Transverse colon (tissue), 4 donors: ENCODE results near the gene FGGY. TPM values are rescaled to one million over a fixed set of nuclear protein-coding genes. Genes with fewer than 3 reads are reported as not detected.

Experiments
- DNase-seq: peaks from one replicate; pipeline ENCODE4 v3.0.0-alpha.2; 2019
- H3K27ac ChIP-seq, 4 donors: fragments of 200-600 bp; sonication (generic); 2 replicates each; pipeline ENCODE4 v1.5.1; 2016 to 2018; ENCODE audit warnings: inconsistent platforms in 4 of 4
- H3K27me3 ChIP-seq: fragments of 200-600 bp; sonication (generic); 2 replicates; pipeline ENCODE4 v1.5.1; 2017; ENCODE audit warnings: inconsistent platforms
- H3K36me3 ChIP-seq, 4 donors: fragments of 200-600 bp; sonication (generic); 2 replicates each; pipeline ENCODE4 v1.5.1; 2017 to 2019; ENCODE audit warnings: inconsistent platforms in 4 of 4
- H3K4me1 ChIP-seq, 4 donors: fragments of 200-600 bp; sonication (generic); 2 replicates each; pipeline ENCODE4 v1.5.1; 2017 to 2020; ENCODE audit warnings: inconsistent platforms in 4 of 4
- H3K4me3 ChIP-seq, 4 donors: fragments of 200-600 bp; sonication (generic); 1 replicate in 1 of 4; 2 replicates in 3 of 4; pipeline versions ENCODE4 v1.5.1 to v1.6.1; 2017 to 2019; ENCODE audit warnings: inconsistent platforms in 4 of 4
- H3K9me3 ChIP-seq, 2 donors: fragments of 200-600 bp; sonication (generic); 2 replicates each; pipeline ENCODE4 v1.5.1; 2017 to 2019; ENCODE audit warnings: inconsistent platforms in 2 of 2
- EP300 ChIP-seq: sonication (generic); formaldehyde crosslinking; IDR thresholded peaks from one replicate; pipeline ENCODE4 v1.6.1; 2017; ENCODE audit warnings: antibody characterized with exemption, low read depth
- POLR2A ChIP-seq: fragments of 450-650 bp; IDR thresholded peaks from one replicate; pipeline ENCODE4 v1.6.1; 2016; ENCODE audit warnings: antibody characterized with exemption, mild to moderate bottlenecking, moderate library complexity
- POLR2AphosphoS5 ChIP-seq, 3 donors: sonication (generic); formaldehyde crosslinking; IDR thresholded peaks; one replicate each; pipeline ENCODE4 v1.6.1; 2016; ENCODE audit warnings: antibody characterized with exemption in 3 of 3
- WGBS, 2 donors: methylation state at CpG; one replicate each; pipeline ENCODE4 v1.1.5; 2018; ENCODE audit warnings: low coverage in 1 of 2; 5-methylcytosine and 5-hydroxymethylcytosine counted together
- in situ Hi-C, 4 donors: fragments of 200-750 bp; cut with MboI; loops; one replicate each; pipeline versions ENCODE4 v1.15.0 to v1.15.1; 2017; ENCODE audit warnings: low sequenced_read_pairs in 3 of 4, low pct_ligation_motif_present in 1 of 4, low pct_unique_long_range_greater_than_20kb in 1 of 4
- intact Hi-C: fragments of 100-400 bp; cut with DNase I; formaldehyde crosslinking; loops from one replicate; pipeline ENCODE4 v1.15.1; 2023; ENCODE audit warnings: low total_unique reads
- total RNA-seq, 4 donors: library from RNA; depleted of rRNA; stranded (reverse); fragments of >200 nt; gene quantifications; one replicate each; pipeline ENCODE4 v1.1.0, GENCODE V29; 2016
- TF ChIP-seq, protein P1 (sequence below), 5 experiments: fragments of 200-600 bp in 3 of 5; fragments of 450-650 bp in 2 of 5; sonication (generic) in 3 of 5; IDR thresholded peaks; 1 replicate in 2 of 5; 2 replicates in 3 of 5; pipeline ENCODE4 v1.5.1; 2016 to 2017; ENCODE audit warnings: antibody characterized with exemption in 5 of 5, inconsistent platforms in 3 of 5, mild to moderate bottlenecking in 2 of 5, moderate library complexity in 1 of 5

Gene FGGY
- total RNA-seq, 4 donors from 2014 or later = 18.2 to 97.7 (median 27.1) TPM

GRCh38 chr1:59686170-59686569, 389.3 kb downstream of the FGGY start:
- Histone ChIP-seq H3K4me3 (no peak overlapping the region), H3K27me3 (no peaks in the 10 kb centered on the region), H3K27ac (no peak overlapping the region), H3K9me3 (no peaks in the 10 kb centered on the region), H3K4me1 (peaks cover 0 to 10% (median 6%) of the 10 kb centered on the region in 4 donors), H3K36me3 (no peaks in the 10 kb centered on the region)
- WGBS, 2 donors = 38 to 75% methylated on average over 3 of the region's 3 CpGs
- in situ Hi-C loops = no loop called here
- DNase-seq = no peak
- TF ChIP-seq POLR2A (no peak), EP300 (no peak), POLR2AphosphoS5 (IDR thresholded peaks at IDR 0.05) (no peak)
- TF ChIP-seq, protein P1, sequence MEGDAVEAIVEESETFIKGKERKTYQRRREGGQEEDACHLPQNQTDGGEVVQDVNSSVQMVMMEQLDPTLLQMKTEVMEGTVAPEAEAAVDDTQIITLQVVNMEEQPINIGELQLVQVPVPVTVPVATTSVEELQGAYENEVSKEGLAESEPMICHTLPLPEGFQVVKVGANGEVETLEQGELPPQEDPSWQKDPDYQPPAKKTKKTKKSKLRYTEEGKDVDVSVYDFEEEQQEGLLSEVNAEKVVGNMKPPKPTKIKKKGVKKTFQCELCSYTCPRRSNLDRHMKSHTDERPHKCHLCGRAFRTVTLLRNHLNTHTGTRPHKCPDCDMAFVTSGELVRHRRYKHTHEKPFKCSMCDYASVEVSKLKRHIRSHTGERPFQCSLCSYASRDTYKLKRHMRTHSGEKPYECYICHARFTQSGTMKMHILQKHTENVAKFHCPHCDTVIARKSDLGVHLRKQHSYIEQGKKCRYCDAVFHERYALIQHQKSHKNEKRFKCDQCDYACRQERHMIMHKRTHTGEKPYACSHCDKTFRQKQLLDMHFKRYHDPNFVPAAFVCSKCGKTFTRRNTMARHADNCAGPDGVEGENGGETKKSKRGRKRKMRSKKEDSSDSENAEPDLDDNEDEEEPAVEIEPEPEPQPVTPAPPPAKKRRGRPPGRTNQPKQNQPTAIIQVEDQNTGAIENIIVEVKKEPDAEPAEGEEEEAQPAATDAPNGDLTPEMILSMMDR (IDR thresholded peaks at IDR 0.05) = no peak
- intact Hi-C loops = no loop called here

GRCh38 chr1:59686574-59686973, 389.7 kb downstream of the FGGY start:
- Histone ChIP-seq H3K27me3 (no peaks in the 10 kb centered on the region), H3K27ac (no peak overlapping the region), H3K9me3 (no peaks in the 10 kb centered on the region), H3K4me1 (peaks cover 0 to 10% (median 6%) of the 10 kb centered on the region in 4 donors), H3K36me3 (no peaks in the 10 kb centered on the region), H3K4me3 (no peak overlapping the region)
- in situ Hi-C loops = no loop called here
- TF ChIP-seq POLR2AphosphoS5 (IDR thresholded peaks at IDR 0.05) (no peak), EP300 (no peak), POLR2A (no peak)
- TF ChIP-seq, protein P1 (IDR thresholded peaks at IDR 0.05) = no peak
- intact Hi-C loops = no loop called here
- WGBS, 2 donors = 73% methylated on average over 2 of the region's 2 CpGs; no CpG with 5 or more reads in 1 of the 2 donors
- no peak for DNase-seq

- in situ Hi-C loops = no loop called here
- TF ChIP-seq POLR2A (no peak), EP300 (no peak), POLR2AphosphoS5 (IDR thresholded peaks at IDR 0.05) (no peak)
- TF ChIP-seq, protein P1 (IDR thresholded peaks at IDR 0.05) = no peak
Observed at GRCh38 chr1:59687081-59687480, 390.2 kb downstream of the FGGY start.

GRCh38 chr1:59688976-59689375, 392.1 kb downstream of the FGGY start:
- Histone ChIP-seq H3K27ac (no peak overlapping the region), H3K4me1 (peaks cover 0 to 10% (median 0%) of the 10 kb centered on the region in 4 donors), H3K9me3 (no peaks in the 10 kb centered on the region), H3K4me3 (no peak overlapping the region), H3K36me3 (no peaks in the 10 kb centered on the region), H3K27me3 (no peaks in the 10 kb centered on the region)
- intact Hi-C loops (no loop called here), in situ Hi-C loops (no loop called here)
- 92 to 94% methylated on average over 2 to 5 of the region's 5 CpGs for WGBS, 2 donors
- TF ChIP-seq POLR2AphosphoS5 (IDR thresholded peaks at IDR 0.05) (no peak), POLR2A (no peak), EP300 (no peak)
- TF ChIP-seq, protein P1 (IDR thresholded peaks at IDR 0.05) = no peak
- no peak for DNase-seq

More at GRCh38 chr1:59687081-59687480, 390.2 kb downstream of the FGGY start:
- 81 to 86% methylated on average over 2 of the region's 2 CpGs for WGBS, 2 donors
- intact Hi-C loops = no loop called here
- DNase-seq = no peak
- Histone ChIP-seq H3K4me1 (peaks cover 0 to 10% (median 6%) of the 10 kb centered on the region in 4 donors), H3K9me3 (no peaks in the 10 kb centered on the region), H3K27ac (no peak overlapping the region), H3K27me3 (no peaks in the 10 kb centered on the region), H3K4me3 (no peak overlapping the region), H3K36me3 (no peaks in the 10 kb centered on the region)
